GM12878 (cell line): ENCODE results near the gene SMARCD1. TPM values are rescaled to one million over a fixed set of nuclear protein-coding genes. Genes with fewer than 3 reads are reported as not detected.
A peak's percentile ranks its signal among the peaks of the same experiment; 100 is the strongest.

Experiments
- ATAC-seq: fragments of 200-7000 bp; cut with Tn5 transposase; 3 replicates; pipeline ENCODE4 v1.9.1; 2020; ENCODE audit warnings: mild to moderate bottlenecking, moderate library complexity
- BruUV-seq: library from RNA; stranded (reverse); fragments of 400-500 nt; replicated peaks from 2 replicates; lab custom pipeline; 2021; lab: Mats Ljungman, UMichigan
- CTCF ChIA-PET: fragments of 300-600 bp; sonication (Branson Sonifier 250); formaldehyde crosslinking; extraction: SDS; loops from one replicate; lab custom pipeline; 2021; ENCODE audit warnings: inconsistent platforms; lab: Yijun Ruan, JAX
- POLR2A ChIA-PET: fragments of 350-600 bp; formaldehyde crosslinking; extraction: SDS; loops from one replicate; lab custom pipeline; 2021; ENCODE audit warnings: inconsistent platforms; lab: Charles Lee
- RAD21 ChIA-PET: fragments of 300-600 bp; sonication (Branson Sonifier 250); formaldehyde crosslinking; loops from one replicate; lab custom pipeline; 2023; ENCODE audit warnings: antibody characterized with exemption; ENCODE audit not compliant: unreplicated experiment; lab: Charles Lee
- SMC1A ChIA-PET: fragments of 300-600 bp; sonication (Branson Sonifier 250); formaldehyde crosslinking; loops from one replicate; lab custom pipeline; 2023; ENCODE audit not compliant: unreplicated experiment, uncharacterized antibody; lab: Charles Lee
- DNase-seq: peaks from one replicate; pipeline ENCODE4 v3.0.0-alpha.2; 2011; ENCODE audit warnings: low read depth, low spot score
- FAIRE-seq: peaks from 3 replicates; lab custom pipeline; 2011; peaks lifted over from hg19 to GRCh38; lab: Jason Lieb, UNC
- H2AFZ ChIP-seq: 2 replicates; pipeline ENCODE4 v1.6.0; 2011; ENCODE audit warnings: low read depth, low read length, control low read depth; ENCODE audit not compliant: control insufficient read depth
- H3K27ac ChIP-seq: 2 replicates; pipeline ENCODE4 v1.5.1; 2011; ENCODE audit warnings: control low read depth; ENCODE audit not compliant: control insufficient read depth, insufficient read depth
- H3K27me3 ChIP-seq, 2 experiments: replicated peaks in 1 of 2; 2 replicates each; pipeline versions ENCODE4 v1.6.0 to v1.6.1; 2011; ENCODE audit warnings: low read length in 1 of 2; ENCODE audit not compliant: control insufficient read depth in 2 of 2, insufficient read depth in 2 of 2
- H3K36me3 ChIP-seq, 2 experiments: 2 replicates each; pipeline ENCODE4 v1.5.1; 2011; ENCODE audit warnings: low read length in 1 of 2; ENCODE audit not compliant: control insufficient read depth in 2 of 2, insufficient read depth in 2 of 2
- H3K4me1 ChIP-seq: 2 replicates; pipeline ENCODE4 v1.6.1; 2011; ENCODE audit warnings: mild to moderate bottlenecking, low read length, moderate library complexity, mixed read lengths; ENCODE audit not compliant: control insufficient read depth, insufficient read depth
- H3K4me2 ChIP-seq: 2 replicates; pipeline ENCODE4 v1.6.0; 2011; ENCODE audit warnings: control low read depth; ENCODE audit not compliant: control insufficient read depth, insufficient read depth
- H3K4me3 ChIP-seq: fragments of 200-600 bp; sonication (generic); 2 replicates; pipeline ENCODE4 v1.5.1; 2016
- H3K79me2 ChIP-seq: 2 replicates; pipeline ENCODE4 v1.6.0; 2011; ENCODE audit warnings: low read length; ENCODE audit not compliant: control insufficient read depth, insufficient read depth
- H3K9ac ChIP-seq: 2 replicates; pipeline ENCODE4 v1.8.0; 2011; ENCODE audit warnings: low read length, control low read depth, mixed read lengths; ENCODE audit not compliant: control insufficient read depth, insufficient read depth
- H3K9me3 ChIP-seq: replicated peaks from 3 replicates; pipeline ENCODE4 v1.5.1; 2011; ENCODE audit warnings: mild to moderate bottlenecking, low read length; ENCODE audit not compliant: control insufficient read depth, insufficient read depth
- H4K20me1 ChIP-seq: 2 replicates; pipeline ENCODE4 v1.6.0; 2011; ENCODE audit not compliant: control insufficient read depth, insufficient read depth
- HDAC6 ChIP-seq: fragments of 200-600 bp; sonication (generic); IDR thresholded peaks from one replicate; pipeline ENCODE4 v1.8.0; 2017; ENCODE audit warnings: antibody characterized with exemption; ENCODE audit not compliant: unreplicated experiment
- IKZF2 ChIP-seq, 2 experiments: fragments of 450-650 bp; IDR thresholded peaks; 2 replicates each; pipeline ENCODE4 v1.6.1; 2017; ENCODE audit warnings: mild to moderate bottlenecking in 2 of 2, moderate library complexity in 2 of 2
- KLF5 ChIP-seq: fragments of 450-650 bp; IDR thresholded peaks from 2 replicates; pipeline ENCODE4 v1.6.1; 2014; ENCODE audit warnings: mild to moderate bottlenecking; ENCODE audit not compliant: partially characterized antibody
- POLR2AphosphoS2 ChIP-seq: IDR thresholded peaks from 2 replicates; pipeline ENCODE4 v1.6.1; 2011; ENCODE audit warnings: low read depth, mild to moderate bottlenecking, low read length, improper control_type of control experiment, moderate library complexity
- POLR2AphosphoS5 ChIP-seq: IDR thresholded peaks from 2 replicates; pipeline ENCODE4 v1.6.1; 2011; ENCODE audit warnings: mild to moderate bottlenecking, low read length, inconsistent platforms
- STAT3 ChIP-seq: IDR thresholded peaks from 2 replicates; pipeline ENCODE4 v1.6.1; 2011; ENCODE audit warnings: low read depth, low read length, improper control_type of control experiment
- ZNF384 ChIP-seq: IDR thresholded peaks from 2 replicates; pipeline ENCODE4 v1.6.1; 2012; ENCODE audit warnings: low read depth, mild to moderate bottlenecking, low read length, improper control_type of control experiment, borderline replicate concordance
- WGBS: methylation state at CpG from one replicate; pipeline ENCODE4 v1.1.6; 2016; ENCODE audit warnings: low lambda C conversion rate; ENCODE audit not compliant: insufficient replicate concordance, insufficient coverage; ENCODE audit errors: missing lambda C conversion rate; 5-methylcytosine and 5-hydroxymethylcytosine counted together
- in situ Hi-C: fragments of 300-500 bp; cut with MboI; formaldehyde crosslinking; loops from 9 replicates; pipeline ENCODE4 v1.14.3; 2018; ENCODE audit warnings: mixed read lengths
- intact Hi-C: fragments of 100-400 bp; cut with micrococcal nuclease; formaldehyde crosslinking; loops from one replicate; pipeline ENCODE4 v1.14.2; 2022; ENCODE audit not compliant: unreplicated experiment
- polyA plus RNA-seq, 11 experiments: library from polyadenylated mRNA; depleted of rRNA in 4 of 11; unstranded in 6 of 11; stranded (reverse) in 5 of 11; fragments of >200 nt; fragmentation: Nextera tagmentation in 4 of 11; fragmentation: Illumina TruSeq in 1 of 11; extraction: Ambion mirVana in 4 of 11; extraction: Trizol in 1 of 11; gene quantifications; 1 replicate in 1 of 11; 2 replicates in 10 of 11; pipeline versions ENCODE4 v1.2.1 to v1.2.3, GENCODE V29; 2011 to 2016; ENCODE audit warnings: inconsistent platforms in 2 of 11, missing spikeins in 2 of 11, low read depth in 1 of 11
- total RNA-seq, 4 experiments: library from RNA; depleted of rRNA in 3 of 4; stranded (reverse); fragments of >200 nt in 3 of 4; fragmentation: Illumina TruSeq in 1 of 4; extraction: Trizol in 1 of 4; gene quantifications; 2 replicates each; pipeline versions ENCODE4 v1.2.1 to v1.2.3, GENCODE V29; 2013 to 2021
- TF ChIP-seq, protein P1 (sequence below): fragments of 450-650 bp; IDR thresholded peaks from 2 replicates; pipeline ENCODE4 v1.6.1; 2018; ENCODE audit warnings: borderline replicate concordance, mild to moderate bottlenecking; ENCODE audit not compliant: partially characterized antibody

The SMARCD1 gene
- total and polyA plus RNA-seq, 10 of the 15 experiments (the other 5 are each of a cell fraction or from before 2014, with no cell fraction given), result 1.4 to 92.4 (median 58.9) TPM

DNA sequence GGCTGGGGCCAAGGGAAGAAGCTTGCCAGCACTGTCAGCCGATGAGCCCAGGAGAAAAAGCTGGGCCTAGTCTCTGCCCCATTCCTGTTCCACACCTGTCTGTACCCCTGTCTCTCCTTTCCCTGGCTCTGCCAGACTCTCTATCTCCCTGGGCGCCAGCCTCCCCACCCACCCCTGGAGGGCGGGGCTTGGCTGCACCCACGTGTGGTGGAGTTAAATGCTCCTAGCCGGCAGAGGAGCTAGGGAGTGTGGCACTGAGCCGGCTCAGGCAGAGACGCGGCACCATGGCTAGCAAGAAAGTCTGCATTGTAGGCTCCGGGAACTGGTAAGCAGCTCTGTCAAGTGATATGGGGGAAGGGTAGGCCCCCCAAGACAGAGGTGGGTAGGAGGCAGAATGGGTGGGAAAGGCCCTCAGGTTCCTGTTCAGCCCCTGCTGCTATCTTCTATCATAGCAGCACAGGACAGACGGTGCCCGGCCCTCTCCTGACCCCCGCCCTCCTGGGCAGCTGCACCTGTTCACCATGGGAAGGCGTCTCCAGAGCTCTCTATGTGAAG is 18.7 kb downstream of the SMARCD1 start, which contains the start of gene GPD1:
Gene GPD1 (plus strand): TSS at position 242 of the 555 bp plus-strand sequence. CDS start 43 bp downstream, at position 285.
- Histone ChIP-seq H2AFZ (no peak within 1 kb of the TSS; the same call in 1 of the 2 replicates), H3K9ac (no peak within 1 kb of the TSS), H4K20me1 (no peaks in the 10 kb centered on the region), H3K9me3 (no peaks in the 10 kb centered on the region), H3K4me2 (no peak within 1 kb of the TSS), H3K27me3 (no peaks in the 10 kb centered on the region), H3K27ac (no peak within 1 kb of the TSS), H3K4me3 (no peak within 1 kb of the TSS), H3K36me3 (peaks cover 7 to 12% of the 10 kb centered on the region in 2 experiments), H3K4me1 (no peaks in the 10 kb centered on the region), H3K79me2 (no peaks in the 10 kb centered on the region)
- intact Hi-C loops (no loop called here), in situ Hi-C loops (no loop called here)
- ChIA-PET CTCF (interaction anchor here (0.8 to 4.5 kb wide), 5 partner anchors 8 to 233 kb away, joined by 3 to 40 read pairs (median 4); partner anchors contain the start of gene COX14), SMC1A (interaction anchor here (0.9 to 1.5 kb wide), 2 partner anchors 8 to 72 kb away, joined by 4 to 7 read pairs; partner anchors contain the start of gene COX14), RAD21 (interaction anchor here (0.6 to 2.1 kb wide), 2 partner anchors 8 to 14 kb away, joined by 3 to 7 read pairs; partner anchors contain the start of gene COX14), POLR2A (interaction anchor here (0.5 to 0.9 kb wide), 2 partner anchors 19 to 1214 kb away, joined by 4 read pairs; partner anchors contain the start of gene SMARCD1)
- FAIRE-seq (no peak), DNase-seq (no peak), ATAC-seq (peak; percentile 33)
- no peak for TF ChIP-seq HDAC6
- TF ChIP-seq STAT3, result no peak
- no peak for TF ChIP-seq IKZF2 (IDR thresholded peaks at IDR 0.05)
- TF ChIP-seq, protein P1, sequence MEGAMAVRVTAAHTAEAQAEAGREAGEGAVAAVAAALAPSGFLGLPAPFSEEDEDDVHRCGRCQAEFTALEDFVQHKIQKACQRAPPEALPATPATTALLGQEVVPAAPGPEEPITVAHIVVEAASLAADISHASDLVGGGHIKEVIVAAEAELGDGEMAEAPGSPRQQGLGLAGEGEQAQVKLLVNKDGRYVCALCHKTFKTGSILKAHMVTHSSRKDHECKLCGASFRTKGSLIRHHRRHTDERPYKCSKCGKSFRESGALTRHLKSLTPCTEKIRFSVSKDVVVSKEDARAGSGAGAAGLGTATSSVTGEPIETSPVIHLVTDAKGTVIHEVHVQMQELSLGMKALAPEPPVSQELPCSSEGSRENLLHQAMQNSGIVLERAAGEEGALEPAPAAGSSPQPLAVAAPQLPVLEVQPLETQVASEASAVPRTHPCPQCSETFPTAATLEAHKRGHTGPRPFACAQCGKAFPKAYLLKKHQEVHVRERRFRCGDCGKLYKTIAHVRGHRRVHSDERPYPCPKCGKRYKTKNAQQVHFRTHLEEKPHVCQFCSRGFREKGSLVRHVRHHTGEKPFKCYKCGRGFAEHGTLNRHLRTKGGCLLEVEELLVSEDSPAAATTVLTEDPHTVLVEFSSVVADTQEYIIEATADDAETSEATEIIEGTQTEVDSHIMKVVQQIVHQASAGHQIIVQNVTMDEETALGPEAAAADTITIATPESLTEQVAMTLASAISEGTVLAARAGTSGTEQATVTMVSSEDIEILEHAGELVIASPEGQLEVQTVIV, result no peak
- no peak for TF ChIP-seq KLF5
- TF ChIP-seq ZNF384, result no peak
- no peak for TF ChIP-seq POLR2AphosphoS5
- TF ChIP-seq POLR2AphosphoS2, result no peak
- WGBS, result 50% methylated on average over 13 of the region's 13 CpGs
- BruUV-seq, result no TSS peak
